GM04503 (cell line): ENCODE data around the gene PTPRD.

Experiments used
- DNase-seq: peaks from one replicate; pipeline ENCODE4 v3.0.0-alpha.2; 2012; ENCODE audit warnings: low read depth

PTPRD gene

DNA sequence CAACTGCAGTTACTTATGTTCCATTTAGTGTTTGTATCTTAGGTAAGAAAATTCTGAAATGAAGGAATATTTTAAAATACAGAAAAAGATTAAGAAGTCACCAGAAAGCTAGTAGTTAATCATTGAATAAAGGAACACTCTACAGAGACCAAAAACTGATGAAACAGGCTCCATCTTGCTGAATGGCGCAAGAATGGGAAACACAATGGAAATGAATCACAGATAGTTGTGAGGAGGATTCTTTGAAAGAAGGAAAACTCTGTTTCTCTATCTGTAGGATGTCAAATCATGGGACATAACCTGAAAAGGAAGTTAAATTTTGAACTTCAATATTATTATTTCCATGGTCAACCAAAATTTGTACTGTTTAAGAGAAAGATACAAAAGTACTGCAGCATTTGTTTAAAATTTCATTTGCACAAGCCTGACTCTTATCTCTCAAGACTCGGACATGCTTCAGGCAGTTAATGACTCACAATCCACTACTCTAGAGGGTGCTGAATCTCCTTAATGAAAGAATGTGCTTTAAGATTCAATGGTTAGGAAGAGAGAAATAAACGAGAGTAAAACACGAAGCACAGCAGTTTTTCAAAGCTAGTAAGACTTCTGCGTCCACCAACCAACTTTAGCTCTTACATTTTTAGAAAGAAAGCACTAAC, 1748.8 kb downstream of the PTPRD start:
- DNase-seq, result no peak

GRCh38 chr9:8863069-8863468, 1749.7 kb downstream of the PTPRD start:
- DNase-seq, result no peak

GRCh38 chr9:8860925-8861324, 1751.9 kb downstream of the PTPRD start:
- DNase-seq, result no peak

- DNase-seq, result no peak
These were observed 1752.7 kb downstream of the PTPRD start for GRCh38 chr9:8860086-8860485.

DNA sequence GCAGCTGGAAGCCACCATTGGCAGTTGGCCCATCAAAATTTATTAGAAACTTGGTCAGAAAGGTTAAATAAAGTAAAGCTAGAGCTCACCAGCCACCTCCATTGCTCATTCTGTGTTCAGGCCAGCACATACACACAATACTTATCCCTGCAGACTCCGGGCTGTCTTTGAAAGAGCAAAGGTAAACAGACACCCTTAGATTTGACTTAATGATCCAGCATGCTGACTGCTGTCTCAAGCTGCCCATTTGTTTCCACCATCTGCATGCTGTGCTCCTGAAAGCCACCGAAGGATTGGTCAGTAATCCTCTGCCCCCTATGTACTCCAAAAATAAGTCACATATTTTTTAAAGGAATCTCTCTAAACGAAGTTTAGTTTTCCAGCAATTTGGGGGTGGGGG, 1753.4 kb downstream of the PTPRD start:
- no peak for DNase-seq

- no peak for DNase-seq
These were observed 1754.1 kb downstream of the PTPRD start for GRCh38 chr9:8858596-8859161.

DNA sequence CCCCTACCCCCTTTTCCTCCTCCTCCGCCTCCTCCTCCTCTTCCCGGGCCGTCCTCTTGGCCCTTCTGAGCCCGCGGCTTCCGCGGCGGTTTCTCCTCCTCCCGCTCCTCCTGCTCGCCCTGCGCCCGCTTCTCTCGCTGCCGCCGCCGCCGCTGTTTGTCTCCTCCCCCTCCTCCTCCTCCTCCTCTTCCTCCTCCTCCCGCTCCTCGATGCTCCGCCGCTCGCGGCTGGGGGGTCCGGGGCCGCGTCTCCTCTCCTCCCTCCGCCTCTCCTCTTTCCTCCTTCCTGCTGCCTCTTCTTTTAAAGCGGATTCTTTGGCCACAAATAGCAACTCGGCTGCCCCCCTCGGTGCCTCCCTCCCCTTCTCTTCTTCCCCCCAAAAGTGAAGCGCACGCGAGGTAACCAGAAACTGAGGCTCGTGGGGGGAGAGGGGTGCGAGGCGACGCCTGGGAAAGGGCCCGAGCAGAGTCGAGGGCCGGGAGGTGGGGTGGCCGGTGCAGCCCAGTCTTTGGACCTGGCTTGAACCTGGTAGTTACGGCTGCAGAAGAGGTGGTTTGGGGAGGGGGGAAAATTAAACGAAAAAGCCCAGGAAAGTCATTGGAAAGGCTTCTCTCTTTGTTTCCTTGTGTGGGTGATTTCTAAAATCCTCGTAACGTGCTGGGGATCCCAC, 1754.7 kb downstream of the PTPRD start:
- no peak for DNase-seq

GRCh38 chr9:8857068-8857925, 1755.5 kb downstream of the PTPRD start:
- no peak for DNase-seq

- DNase-seq, result no peak
These were observed 1756.3 kb downstream of the PTPRD start for GRCh38 chr9:8856396-8857067.

DNA sequence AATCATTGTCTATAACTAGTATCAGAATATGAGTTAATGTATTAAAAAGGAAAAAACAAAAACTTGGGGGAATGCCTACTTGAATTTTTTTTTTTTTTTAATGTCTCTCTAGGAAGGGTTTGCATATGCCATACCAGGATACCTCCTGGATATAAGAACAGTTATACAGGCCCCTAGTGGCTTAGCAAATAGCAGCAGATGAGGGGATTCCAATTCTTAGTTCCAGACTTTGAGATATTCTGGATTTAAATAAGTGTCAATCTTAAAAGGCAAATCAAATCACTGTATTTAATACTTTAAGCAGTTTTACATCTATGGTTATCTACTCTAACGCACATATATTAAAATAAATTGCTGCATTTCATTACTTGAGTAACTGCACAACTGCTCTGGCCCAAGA, 1757.8 kb downstream of the PTPRD start:
- no peak for DNase-seq

DNA sequence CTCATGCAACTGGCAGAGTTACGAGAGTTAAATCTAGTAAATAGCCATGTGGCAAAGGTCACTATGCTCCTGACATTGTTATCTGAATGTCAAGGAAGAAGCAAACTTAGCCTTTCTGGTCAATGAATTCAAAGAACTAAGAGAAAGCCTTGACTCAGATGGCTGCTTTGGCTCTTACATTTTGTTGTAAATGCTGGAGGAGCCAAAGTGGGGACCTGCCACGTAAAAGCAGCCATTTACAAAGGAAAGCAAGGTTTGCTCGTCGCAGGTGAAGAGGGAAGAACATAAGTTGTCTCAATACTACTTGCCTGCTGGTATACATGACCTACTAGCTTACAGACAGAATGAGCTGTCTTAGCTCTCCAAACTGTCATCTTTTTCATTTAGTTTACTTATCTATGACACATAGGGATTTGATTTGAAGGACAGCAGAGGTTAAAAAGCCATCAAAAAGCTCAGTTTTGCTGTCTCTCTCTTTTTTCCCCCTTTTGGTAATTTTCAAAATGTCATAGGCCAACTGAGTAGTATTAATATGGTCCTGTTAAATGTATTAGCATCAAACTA, 1760.4 kb downstream of the PTPRD start:
- DNase-seq, result no peak

- no peak for DNase-seq
These were observed 1761.9 kb downstream of the PTPRD start for GRCh38 chr9:8850914-8851313.

DNA sequence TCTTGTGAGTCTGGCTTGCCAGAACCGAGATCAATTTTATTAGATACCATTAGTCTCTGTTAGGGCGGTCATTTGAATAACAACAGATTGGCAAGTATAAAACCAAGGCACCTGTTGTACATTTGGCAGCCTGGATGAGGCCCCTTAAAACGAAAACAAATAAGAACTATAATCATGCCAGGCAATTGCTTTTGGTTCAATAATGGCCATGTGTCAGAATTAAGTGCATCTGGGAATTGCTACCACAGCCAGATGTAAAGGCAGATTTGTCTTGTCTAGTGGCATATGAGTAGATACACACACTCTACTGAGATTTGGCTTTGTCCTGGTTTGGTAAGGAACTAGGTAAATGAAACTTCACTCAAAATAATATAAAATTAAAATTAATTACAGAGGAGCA, 1767.0 kb downstream of the PTPRD start:
- DNase-seq, result no peak

DNA sequence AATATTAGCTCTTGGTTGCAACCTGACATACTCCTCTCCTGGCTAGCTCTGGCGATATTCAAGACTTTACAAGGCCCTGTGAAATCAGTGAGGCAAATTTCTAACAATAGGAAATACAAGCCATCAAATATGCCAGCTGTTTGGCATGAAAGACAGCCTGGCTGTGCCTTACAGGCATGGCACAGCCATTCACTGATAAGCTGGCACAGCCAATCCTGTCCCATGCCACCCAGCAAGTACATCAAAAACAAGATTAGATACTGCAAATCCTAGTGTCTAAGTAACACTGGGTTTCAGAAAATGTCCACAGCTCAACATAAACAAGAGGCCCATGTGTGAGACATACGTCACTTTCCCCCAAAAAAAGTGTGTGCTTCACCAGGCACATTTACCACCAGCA, 1767.4 kb downstream of the PTPRD start:
- DNase-seq, result no peak

GRCh38 chr9:8844549-8844948, 1768.3 kb downstream of the PTPRD start:
- no peak for DNase-seq

- no peak for DNase-seq
These were observed 1770.2 kb downstream of the PTPRD start for GRCh38 chr9:8842402-8843193.

DNA sequence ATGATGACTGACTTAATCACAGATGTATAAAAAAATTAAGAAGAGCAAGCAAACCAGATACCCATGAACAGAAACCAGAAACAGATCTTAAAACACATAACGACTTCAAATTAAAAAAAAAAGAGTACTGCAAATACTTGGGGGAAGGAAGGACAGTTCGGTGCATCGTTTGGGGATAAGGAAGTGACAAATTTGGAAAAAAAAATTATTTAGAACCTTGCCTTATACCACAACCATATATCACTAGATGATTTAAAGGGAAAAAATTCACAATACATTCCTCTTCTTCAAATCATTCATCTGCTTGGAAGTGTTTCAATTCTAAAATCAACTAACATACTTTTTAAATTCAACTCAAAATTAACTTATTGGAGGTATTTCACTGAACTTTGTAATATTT, 1774.7 kb downstream of the PTPRD start:
- DNase-seq, result no peak

DNA sequence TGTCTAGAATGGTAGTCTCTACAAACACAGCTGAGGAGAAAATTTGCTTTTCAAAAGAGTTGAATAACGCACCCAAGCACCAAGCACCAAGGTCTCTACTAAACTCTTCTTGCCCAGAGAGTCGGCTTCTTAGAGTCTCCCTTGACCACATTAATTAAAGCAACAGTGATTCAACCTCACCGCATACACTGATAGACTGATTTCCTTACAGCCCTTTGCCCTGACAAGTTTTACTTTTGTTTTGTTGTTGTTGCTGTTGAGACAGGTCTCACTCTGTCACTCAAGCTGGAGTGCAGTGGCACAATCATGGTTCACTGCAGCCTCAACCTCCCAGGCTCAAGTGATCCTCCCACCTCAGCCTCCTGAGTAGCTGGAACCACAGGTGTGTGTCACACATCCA, 1777.5 kb downstream of the PTPRD start:
- DNase-seq, result no peak

DNA sequence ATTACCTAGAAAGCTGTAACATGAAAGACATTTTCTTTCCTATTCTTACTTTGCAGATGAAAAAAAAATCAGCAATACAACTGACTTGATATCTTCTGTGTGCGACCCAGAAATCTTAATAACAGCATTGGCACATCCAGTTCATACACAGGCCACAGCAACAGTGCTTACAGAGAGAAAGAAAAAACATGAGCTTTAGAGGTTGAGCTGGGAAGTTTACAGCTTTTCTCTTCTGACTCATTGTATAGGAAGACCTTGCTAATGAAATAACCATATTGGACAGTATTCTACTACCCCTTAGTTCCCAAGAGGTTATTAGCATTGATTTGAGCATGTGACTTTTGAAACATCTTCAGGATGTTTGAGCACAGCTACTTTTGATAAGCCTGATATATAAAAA, 1779.8 kb downstream of the PTPRD start:
- DNase-seq, result no peak

DNA sequence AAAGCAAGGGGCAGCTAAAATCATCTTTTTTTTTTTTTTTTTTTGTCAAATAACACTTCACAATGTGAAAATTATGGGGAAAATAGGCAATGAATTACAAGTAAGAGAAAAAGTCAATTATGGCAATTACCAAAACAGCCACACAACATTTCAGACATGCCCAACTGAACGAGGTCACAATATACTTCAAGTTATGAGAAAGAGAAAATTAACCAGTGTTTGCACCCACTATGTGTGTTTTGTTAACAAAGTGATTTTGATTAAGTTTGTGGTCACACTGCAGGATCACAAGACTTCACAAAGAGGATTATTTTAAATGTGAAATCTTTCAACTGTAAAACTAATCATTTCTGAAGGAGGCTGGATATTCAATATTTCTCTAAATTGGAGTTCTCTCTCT, 1780.4 kb downstream of the PTPRD start:
- DNase-seq, result no peak

DNA sequence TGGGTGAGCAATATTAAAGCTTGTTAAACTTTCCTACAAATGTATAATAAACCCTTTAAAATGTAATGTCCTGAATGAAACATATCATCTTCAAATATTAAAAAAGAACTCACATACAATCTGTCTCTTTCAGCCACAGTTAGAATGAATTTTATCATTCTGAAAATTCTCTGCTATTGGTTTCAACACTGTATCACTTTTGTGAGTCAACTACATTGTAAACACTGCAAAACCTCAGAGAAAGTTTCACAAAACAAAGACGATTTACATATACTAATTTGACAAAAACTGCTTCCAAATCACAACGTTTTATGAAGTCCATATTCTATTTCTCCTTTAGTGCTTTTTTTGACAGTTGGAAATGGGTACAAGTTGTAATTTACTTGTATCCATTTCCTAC, 1781.2 kb downstream of the PTPRD start:
- DNase-seq, result no peak
